Keratinocyte (primary cell): ENCODE results near the gene SPATC1L. TPM values are rescaled to one million over a fixed set of nuclear protein-coding genes. Genes with fewer than 3 reads are reported as not detected.

Source experiments
- DNase-seq: peaks from one replicate; pipeline ENCODE4 v3.0.0-alpha.2; 2011; ENCODE audit warnings: low read depth, missing footprints, low spot score
- FAIRE-seq: peaks from 2 replicates; lab custom pipeline; 2011; peaks lifted over from hg19 to GRCh38; lab: Jason Lieb, UNC
- H2AFZ ChIP-seq: 2 replicates; pipeline ENCODE4 v1.6.0; 2012; ENCODE audit warnings: low read length, control low read depth, inconsistent platforms; ENCODE audit not compliant: control insufficient read depth
- H3K27ac ChIP-seq: 2 replicates; pipeline ENCODE4 v1.5.1; 2011; ENCODE audit warnings: low read length; ENCODE audit not compliant: control insufficient read depth, insufficient read depth
- H3K27me3 ChIP-seq: 3 replicates; pipeline ENCODE4 v1.6.0; 2011; ENCODE audit warnings: low read length; ENCODE audit not compliant: control insufficient read depth, insufficient read depth; ENCODE audit errors: extremely low read depth
- H3K36me3 ChIP-seq, 2 experiments: 2 replicates in 1 of 2; 3 replicates in 1 of 2; pipeline ENCODE4 v1.5.1; 2011; ENCODE audit warnings: low read length in 2 of 2, mild to moderate bottlenecking in 1 of 2; ENCODE audit not compliant: control insufficient read depth in 2 of 2, insufficient read depth in 2 of 2; ENCODE audit errors: extremely low read depth in 1 of 2
- H3K4me1 ChIP-seq: 3 replicates; pipeline ENCODE4 v1.5.1; 2011; ENCODE audit warnings: low read length; ENCODE audit not compliant: control insufficient read depth, insufficient read depth; ENCODE audit errors: extremely low read depth
- H3K4me2 ChIP-seq: 3 replicates; pipeline ENCODE4 v1.6.0; 2011; ENCODE audit warnings: low read depth, low read length; ENCODE audit not compliant: control insufficient read depth, insufficient read depth; ENCODE audit errors: extremely low read depth
- H3K4me3 ChIP-seq, 3 experiments: fragments of 200-600 bp in 1 of 3; sonication (generic) in 1 of 3; 2 replicates in 2 of 3; 3 replicates in 1 of 3; pipeline ENCODE4 v1.5.1; 2011 to 2016; ENCODE audit warnings: low read length in 3 of 3, mild to moderate bottlenecking in 3 of 3, control low read depth in 2 of 3, inconsistent platforms in 1 of 3, low read depth in 1 of 3, mixed read lengths in 1 of 3, mixed run types in 1 of 3, moderate library complexity in 1 of 3; ENCODE audit not compliant: control insufficient read depth in 2 of 3, insufficient read depth in 2 of 3; ENCODE audit errors: extremely low read depth in 1 of 3
- H3K79me2 ChIP-seq: 2 replicates; pipeline ENCODE4 v1.6.0; 2012; ENCODE audit warnings: low read length; ENCODE audit not compliant: control insufficient read depth, insufficient read depth
- H3K9ac ChIP-seq: 3 replicates; pipeline ENCODE4 v1.6.0; 2011; ENCODE audit warnings: low read length; ENCODE audit not compliant: control insufficient read depth, insufficient read depth; ENCODE audit errors: extremely low read depth
- H3K9me1 ChIP-seq: 3 replicates; pipeline ENCODE4 v1.6.0; 2011; ENCODE audit warnings: low read length; ENCODE audit not compliant: control insufficient read depth, insufficient read depth; ENCODE audit errors: extremely low read depth
- H3K9me3 ChIP-seq: 2 replicates; pipeline ENCODE4 v1.5.1; 2012; ENCODE audit warnings: low read depth, low read length; ENCODE audit not compliant: control insufficient read depth
- H4K20me1 ChIP-seq: 3 replicates; pipeline ENCODE4 v1.6.0; 2011; ENCODE audit warnings: low read length; ENCODE audit not compliant: control insufficient read depth, insufficient read depth; ENCODE audit errors: extremely low read depth
- CTCF ChIP-seq, 3 experiments: IDR thresholded peaks in 1 of 3; conservative IDR thresholded peaks in 1 of 3; optimal IDR thresholded peaks in 1 of 3; 2 replicates in 2 of 3; 3 replicates in 1 of 3; pipeline versions ENCODE3 to v1.5.1; 2011; ENCODE audit warnings: low read length in 3 of 3, mild to moderate bottlenecking in 3 of 3, moderate library complexity in 2 of 3, control low read depth in 1 of 3, inconsistent platforms in 1 of 3; ENCODE audit not compliant: insufficient read depth in 2 of 3; ENCODE audit errors: extremely low read depth in 1 of 3
- EZH2 ChIP-seq: IDR thresholded peaks from one replicate; pipeline ENCODE4 v1.6.1; 2012; ENCODE audit warnings: inconsistent platforms, mild to moderate bottlenecking, low read length, moderate library complexity
- dilution Hi-C: fragments of 300-500 bp; cut with MboI; formaldehyde crosslinking; loops from one replicate; pipeline ENCODE4 v1.7.0; 2020; ENCODE audit warnings: low sequenced_read_pairs; ENCODE audit not compliant: extremely low pct_ligation_motif_present
- polyA plus RNA-seq, 5 experiments: library from polyadenylated mRNA; depleted of rRNA in 3 of 5; stranded (reverse) in 3 of 5; stranded (forward) in 1 of 5; unstranded in 1 of 5; fragments of >200 nt; gene quantifications; 1 replicate in 1 of 5; 2 replicates in 3 of 5; 3 replicates in 1 of 5; pipeline versions ENCODE4 v1.2.1 to v1.2.3, GENCODE V29; 2011 to 2012; ENCODE audit warnings: missing spikeins in 2 of 5, low read depth in 1 of 5, low replicate concordance in 1 of 5

SPATC1L gene
- polyA plus RNA-seq, 1 donor (not counting 4 experiments of a cell fraction or from before 2014, with no cell fraction given), result 1.3 TPM

- Histone ChIP-seq H3K27ac (no peak overlapping the region), H3K9ac (peak overlapping the region; percentile 22), H3K27me3 (no peaks in the 10 kb centered on the region), H3K36me3 (peaks cover 40 to 43% of the 10 kb centered on the region in 2 experiments), H4K20me1 (peaks cover 5% of the 10 kb centered on the region), H3K4me2 (no peak overlapping the region), H3K4me3 (no peak overlapping the region), H3K79me2 (no peaks in the 10 kb centered on the region), H3K9me1 (no peaks in the 10 kb centered on the region), H3K4me1 (peaks cover 23% of the 10 kb centered on the region), H2AFZ (no peak overlapping the region), H3K9me3 (no peaks in the 10 kb centered on the region)
- DNase-seq (no peak), FAIRE-seq (no peak)
- TF ChIP-seq CTCF (optimal IDR thresholded peaks at IDR 0.05 in 1 of 3, IDR thresholded peaks at IDR 0.05 in 1 of 3, conservative IDR thresholded peaks at IDR 0.05 in 1 of 3; ENCODE audit: extremely low read depth in 1 of 3, insufficient read depth in 2 of 3, low read length in 3 of 3) (no peak), EZH2 (no peak)
- dilution Hi-C loops, result no loop called here
Observed at GRCh38 chr21:46189959-46190490, 5.8 kb upstream of the SPATC1L start.

- no peak overlapping the region for H3K27ac ChIP-seq
- no peaks in the 10 kb centered on the region for H3K79me2 ChIP-seq
- H3K4me3 ChIP-seq, result no peak overlapping the region
- peaks cover 23% of the 10 kb centered on the region for H3K4me1 ChIP-seq
- peak overlapping the region; percentile 22 for H3K9ac ChIP-seq
- no peak for TF ChIP-seq EZH2
- no peak for TF ChIP-seq CTCF (optimal IDR thresholded peaks at IDR 0.05 in 1 of 3, IDR thresholded peaks at IDR 0.05 in 1 of 3, conservative IDR thresholded peaks at IDR 0.05 in 1 of 3; ENCODE audit: extremely low read depth in 1 of 3, insufficient read depth in 2 of 3, low read length in 3 of 3)
- no peak for DNase-seq
- H3K27me3 ChIP-seq, result no peaks in the 10 kb centered on the region
- H3K9me3 ChIP-seq, result no peaks in the 10 kb centered on the region
- H4K20me1 ChIP-seq, result peaks cover 5% of the 10 kb centered on the region
- dilution Hi-C loops, result no loop called here
- FAIRE-seq, result no peak
- no peak overlapping the region for H2AFZ ChIP-seq
- H3K9me1 ChIP-seq, result no peaks in the 10 kb centered on the region
- no peak overlapping the region for H3K4me2 ChIP-seq
- peaks cover 34 to 38% of the 10 kb centered on the region in 2 experiments for H3K36me3 ChIP-seq
Observed at GRCh38 chr21:46189213-46189958, 5.1 kb upstream of the SPATC1L start.
